Measurements from ENCODE around the gene BCAS4.

GRCh38 chr20:50885068-50885467, 90.2 kb downstream of the BCAS4 start:
- TF ChIP-seq, protein P1, sequence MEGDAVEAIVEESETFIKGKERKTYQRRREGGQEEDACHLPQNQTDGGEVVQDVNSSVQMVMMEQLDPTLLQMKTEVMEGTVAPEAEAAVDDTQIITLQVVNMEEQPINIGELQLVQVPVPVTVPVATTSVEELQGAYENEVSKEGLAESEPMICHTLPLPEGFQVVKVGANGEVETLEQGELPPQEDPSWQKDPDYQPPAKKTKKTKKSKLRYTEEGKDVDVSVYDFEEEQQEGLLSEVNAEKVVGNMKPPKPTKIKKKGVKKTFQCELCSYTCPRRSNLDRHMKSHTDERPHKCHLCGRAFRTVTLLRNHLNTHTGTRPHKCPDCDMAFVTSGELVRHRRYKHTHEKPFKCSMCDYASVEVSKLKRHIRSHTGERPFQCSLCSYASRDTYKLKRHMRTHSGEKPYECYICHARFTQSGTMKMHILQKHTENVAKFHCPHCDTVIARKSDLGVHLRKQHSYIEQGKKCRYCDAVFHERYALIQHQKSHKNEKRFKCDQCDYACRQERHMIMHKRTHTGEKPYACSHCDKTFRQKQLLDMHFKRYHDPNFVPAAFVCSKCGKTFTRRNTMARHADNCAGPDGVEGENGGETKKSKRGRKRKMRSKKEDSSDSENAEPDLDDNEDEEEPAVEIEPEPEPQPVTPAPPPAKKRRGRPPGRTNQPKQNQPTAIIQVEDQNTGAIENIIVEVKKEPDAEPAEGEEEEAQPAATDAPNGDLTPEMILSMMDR (conservative IDR thresholded peaks at IDR 0.05): no peak
- TF ChIP-seq ZFX (IDR thresholded peaks at IDR 0.05): no peak
